ENCODE data around the gene TBL1XR1. TPM values are rescaled to one million over a fixed set of nuclear protein-coding genes. Genes with fewer than 3 reads are reported as not detected.

TBL1XR1 gene
- total and polyA plus RNA-seq, 2 of the 4 experiments (the other 2 are of a cell fraction) = 25.2 to 170 TPM

- Histone ChIP-seq H4K91ac (ENCODE audit: insufficient read depth, low read depth, low read length) (no peak overlapping the region), H3K4ac (ENCODE audit: low read depth, low read length) (no peak overlapping the region), H3K56ac (ENCODE audit: extremely low read depth, insufficient read depth, low read length) (no peak overlapping the region), H2AK5ac (ENCODE audit: low read depth, low read length) (no peak overlapping the region), H4K5ac (ENCODE audit: low read depth, low read length) (no peak overlapping the region), H2AFZ (replicated peaks; ENCODE audit: low read length, poor library complexity) (no peak overlapping the region), H3K79me1 (ENCODE audit: low read depth in 1 of 2, low read length in 2 of 2) (peaks cover 24 to 47% of the 10 kb centered on the region in 2 experiments), H3K4me2 (ENCODE audit: low read depth, low read length) (no peak overlapping the region), H3K9me3 (ENCODE audit: control insufficient read depth, insufficient read depth, low read length) (no peaks in the 10 kb centered on the region; the same call in 1 of the 2 replicates), H3K9me1 (ENCODE audit: insufficient read depth, low read length) (peaks cover 6% of the 10 kb centered on the region; the same call in 1 of the 2 replicates), H3K27me3 (ENCODE audit: control insufficient read depth, insufficient read depth, low read length) (no peaks in the 10 kb centered on the region), H3K4me1 (ENCODE audit: control insufficient read depth, insufficient read depth, low read length) (peaks cover 2% of the 10 kb centered on the region; the same call in 1 of the 2 replicates), H3K36me3 (ENCODE audit: control insufficient read depth, insufficient read depth, low read length) (peaks cover 3% of the 10 kb centered on the region; the same call in 1 of the 2 replicates), H2BK5ac (ENCODE audit: low read depth, low read length, poor library complexity, severe bottlenecking) (no peak overlapping the region), H3K23ac (ENCODE audit: low read depth, low read length) (no peak overlapping the region), H3K4me3 (ENCODE audit: insufficient read depth, low read depth, low read length) (no peak overlapping the region), H3K18ac (ENCODE audit: low read depth, low read length) (no peak overlapping the region), H2AK9ac (replicated peaks; ENCODE audit: low read depth, low read length, poor library complexity) (no peak overlapping the region), H4K20me1 (ENCODE audit: insufficient read depth, low read length) (peaks cover 49% of the 10 kb centered on the region), H3K14ac (replicated peaks; ENCODE audit: low read depth, low read length) (no peak overlapping the region), H2BK15ac (ENCODE audit: low read depth, low read length) (no peak overlapping the region), H2BK20ac (ENCODE audit: low read depth, low read length) (no peak overlapping the region), H4K8ac (ENCODE audit: low read depth in 2 of 2, low read length in 2 of 2) (no peak overlapping the region), H3K9ac (ENCODE audit: low read depth, low read length) (no peak overlapping the region), H3K27ac (ENCODE audit: insufficient read depth, low read length) (no peak overlapping the region), H2BK120ac (ENCODE audit: low read depth, low read length) (no peak overlapping the region)
- 0% methylated on average over 1 of the region's 2 CpGs; no CpG with 5 or more reads in 1 of the 2 experiments for WGBS, 2 experiments (ENCODE audit: extremely low coverage in 2 of 2, insufficient read length in 1 of 2)
- dilution Hi-C loops (cut with HindIII; ENCODE audit: low sequenced_read_pairs, unreplicated experiment) (no loop called here), in situ Hi-C loops (cut with MboI; ENCODE audit: low sequenced_read_pairs) (no loop called here), intact Hi-C loops (cut with micrococcal nuclease) (no loop called here)
- no peak for TF ChIP-seq MAFK (IDR thresholded peaks at IDR 0.05; ENCODE audit: low read depth, low read length)
- no peak for TF ChIP-seq USF2 (IDR thresholded peaks at IDR 0.05; ENCODE audit: low read depth, low read length)
- TF ChIP-seq ELK1 (IDR thresholded peaks at IDR 0.05; ENCODE audit: borderline replicate concordance, low read depth, low read length) = no peak
- no peak for TF ChIP-seq POLR2A (IDR thresholded peaks at IDR 0.05; ENCODE audit: low read depth, low read length)
- no peak for TF ChIP-seq FOS (IDR thresholded peaks at IDR 0.05; ENCODE audit: low read depth, low read length)
- TF ChIP-seq SMC3 (IDR thresholded peaks at IDR 0.05; ENCODE audit: low read depth, low read length) = no peak
- no peak for TF ChIP-seq RCOR1 (IDR thresholded peaks at IDR 0.05; ENCODE audit: insufficient replicate concordance, low read length)
- no peak for TF ChIP-seq CEBPB (IDR thresholded peaks at IDR 0.05; ENCODE audit: low read depth, low read length)
- no peak for TF ChIP-seq CTCF (conservative IDR thresholded peaks at IDR 0.05; ENCODE audit: low read depth, low read length)
- TF ChIP-seq RFX5 (IDR thresholded peaks at IDR 0.05; ENCODE audit: low read depth, low read length) = no peak
- no peak for TF ChIP-seq BHLHE40 (IDR thresholded peaks at IDR 0.05; ENCODE audit: low read depth, low read length)
- DNase-seq (no peak), ATAC-seq (ENCODE audit: low read depth) (no peak)
- CTCF ChIA-PET = no interaction called here
- BruUV-seq (replicated peaks) = no TSS peak
- POLR2A ChIA-PET (ENCODE audit: unreplicated experiment) = no interaction called here
Measured at GRCh38 chr3:177098551-177098950, 98.7 kb downstream of the TBL1XR1 start.

Measured in IMR-90 (cell line).